Activated CD4-positive, alpha-beta T cell treated with anti-CD3 and anti-CD28 coated beads for 24 hours (primary cell): ENCODE data around the gene MYO5A.
"Not testable (repeated sequence)": the region's sequence is repeated elsewhere in the genome, so short reads cannot be mapped to it uniquely, and the experiment has no call there.

ENCODE experiments used
- DNase-seq, 2 donors: peaks; one replicate each; pipeline ENCODE4 v3.0.0-alpha.2; 2020; ENCODE audit warnings: low read depth in 2 of 2

MYO5A gene

DNA sequence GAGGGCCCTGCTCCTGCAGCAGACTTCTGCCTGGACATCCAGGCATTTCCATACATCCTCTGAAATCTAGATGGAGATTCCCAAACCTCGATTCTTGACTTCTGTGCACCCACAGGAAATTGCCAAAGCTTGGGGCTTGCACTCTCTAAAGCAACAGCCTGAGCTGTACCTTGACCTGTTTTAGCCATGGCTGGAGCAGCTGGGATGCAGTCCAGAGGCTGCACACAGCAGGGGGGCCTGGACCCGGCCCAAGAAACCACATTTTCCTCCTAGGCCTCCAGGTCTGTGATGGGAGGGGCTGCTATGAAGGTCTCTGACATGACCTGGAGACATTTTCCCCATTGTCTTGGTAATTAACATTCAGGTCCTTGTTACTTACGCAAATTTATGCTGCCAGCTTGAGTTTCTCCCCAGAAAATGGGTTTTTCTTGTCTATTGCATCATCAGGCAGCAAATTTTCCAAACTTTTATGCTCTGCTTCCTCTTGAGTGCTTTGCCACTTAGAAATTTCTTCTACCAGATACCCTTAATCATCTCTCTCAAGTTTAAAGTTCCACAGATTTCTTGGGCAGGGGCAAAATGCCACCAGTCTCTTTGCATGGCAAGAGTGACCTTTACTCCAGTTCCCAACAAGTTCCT lies 11.8 kb upstream of the MYO5A start:
- DNase-seq: no peak

DNA sequence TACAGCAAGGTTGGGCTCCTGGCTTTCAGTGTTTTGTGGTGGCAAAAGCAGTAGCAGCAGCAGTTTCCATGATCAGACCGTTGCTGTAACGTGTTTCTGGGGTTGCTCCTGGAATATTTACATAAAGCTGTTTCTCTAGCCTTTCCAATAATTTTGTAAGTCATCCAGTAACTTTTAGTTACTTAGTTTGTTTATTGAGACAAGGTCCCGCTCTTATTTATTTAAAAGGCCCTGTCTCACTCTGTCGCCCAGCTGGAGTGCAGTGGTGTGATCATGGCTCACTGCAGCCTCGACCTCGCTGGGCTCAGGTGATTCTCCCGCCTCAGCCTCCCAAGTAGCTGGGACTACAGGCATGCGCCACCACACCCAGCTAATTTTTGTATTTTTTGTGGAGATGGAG lies 8.8 kb upstream of the MYO5A start:
- no peak for DNase-seq

DNA sequence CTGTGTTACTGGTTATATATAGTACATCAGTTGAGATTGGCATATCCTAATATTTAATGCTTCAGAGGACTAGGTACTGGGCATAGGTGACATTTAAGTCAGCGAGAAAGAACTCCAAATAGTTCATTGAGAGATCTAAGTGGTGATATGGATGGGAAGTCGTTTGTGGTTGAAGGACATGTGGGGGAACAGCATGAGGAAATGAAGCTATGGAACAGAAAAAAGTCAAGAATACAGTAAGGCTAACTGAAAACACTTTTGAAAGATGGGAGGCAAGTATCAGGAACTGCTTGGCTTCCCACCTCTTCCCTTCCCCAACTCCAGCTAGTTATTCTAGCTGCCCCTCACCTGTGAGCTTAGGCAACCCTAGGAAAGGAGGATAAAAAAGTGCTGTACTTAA lies 3.7 kb upstream of the MYO5A start:
- DNase-seq: no peak

DNA sequence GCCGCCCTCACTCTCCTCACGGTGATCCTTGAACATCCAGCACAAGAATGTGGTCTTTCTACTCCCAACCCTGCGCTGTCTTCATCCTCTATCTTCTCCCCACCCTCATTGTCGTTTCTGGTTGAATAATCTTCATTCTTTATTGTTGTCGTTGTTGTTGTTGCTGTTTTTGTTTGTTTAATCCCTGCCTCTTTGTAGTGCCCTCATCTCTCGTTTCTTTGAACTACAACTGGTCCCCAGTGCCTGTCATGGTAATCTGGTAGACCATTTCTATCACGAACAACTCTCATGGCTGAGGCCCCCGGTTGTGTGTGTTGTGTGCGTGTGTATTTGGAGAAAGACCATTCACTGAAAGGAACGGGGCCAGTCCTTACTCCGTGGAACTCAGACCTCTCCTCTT lies 1.3 kb upstream of the MYO5A start:
- DNase-seq: no peak

DNA sequence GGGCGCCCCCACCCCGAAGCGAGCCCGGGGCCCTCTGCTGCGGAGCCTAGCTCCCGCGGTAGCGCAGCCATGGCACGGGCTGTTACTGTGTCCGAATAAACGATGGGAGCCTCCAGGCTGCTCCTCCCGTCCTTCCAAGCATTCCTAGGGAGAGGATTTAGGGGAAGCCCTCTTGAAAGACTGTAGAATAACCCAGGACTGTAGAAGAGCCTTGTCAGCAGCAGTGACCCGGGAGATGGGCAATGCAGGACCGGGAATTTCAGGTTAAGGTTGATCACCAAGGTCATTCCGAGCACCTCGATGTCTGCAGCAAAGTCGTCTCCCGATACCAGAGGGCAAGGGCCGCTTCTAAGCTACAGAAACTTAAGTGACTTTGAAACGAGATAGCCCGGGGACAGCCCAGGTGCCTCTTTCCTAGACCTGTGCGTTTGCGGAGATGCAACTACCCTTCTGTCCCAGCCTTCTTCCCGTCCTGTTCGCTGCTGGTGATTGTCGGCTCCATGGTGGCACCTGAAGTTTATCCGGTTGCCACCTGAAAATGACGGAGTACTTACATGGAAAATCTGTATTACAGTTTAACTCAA lies 753 bp upstream of the MYO5A start:
- DNase-seq: peak in 1 of 2 donors; percentile 1

DNA sequence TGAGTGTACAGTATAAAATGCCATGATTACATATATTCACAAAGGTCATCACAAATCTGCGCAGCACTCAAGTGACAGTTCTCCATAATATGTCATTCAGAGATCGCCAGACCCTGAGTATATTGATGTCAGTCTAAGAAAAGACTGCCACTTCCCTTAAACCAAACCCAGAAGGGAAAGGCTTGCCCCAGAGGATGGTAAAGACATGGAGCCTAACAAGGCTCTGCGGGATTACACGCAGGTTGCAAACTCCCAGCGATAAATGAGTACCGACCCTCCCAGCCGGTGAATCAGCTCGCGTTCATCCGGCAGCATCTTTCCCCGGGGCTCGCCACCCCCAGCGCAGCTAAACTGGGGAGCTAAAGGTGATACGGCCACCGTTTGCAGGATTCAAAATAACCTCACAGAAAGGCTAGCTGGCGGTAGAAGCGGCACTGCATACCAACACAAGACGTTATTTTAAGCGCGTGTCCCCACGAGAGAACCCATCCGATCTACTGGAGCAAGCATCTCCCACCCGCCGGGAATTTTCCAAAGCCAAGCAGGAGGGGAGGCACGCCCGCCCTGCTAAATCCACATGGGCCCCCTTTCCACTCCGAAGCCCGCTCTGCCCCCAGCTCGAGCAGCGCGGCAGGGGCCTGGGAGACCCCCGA lies 643 bp downstream of the MYO5A start:
- peak; percentile 5 to 34 for DNase-seq

DNA sequence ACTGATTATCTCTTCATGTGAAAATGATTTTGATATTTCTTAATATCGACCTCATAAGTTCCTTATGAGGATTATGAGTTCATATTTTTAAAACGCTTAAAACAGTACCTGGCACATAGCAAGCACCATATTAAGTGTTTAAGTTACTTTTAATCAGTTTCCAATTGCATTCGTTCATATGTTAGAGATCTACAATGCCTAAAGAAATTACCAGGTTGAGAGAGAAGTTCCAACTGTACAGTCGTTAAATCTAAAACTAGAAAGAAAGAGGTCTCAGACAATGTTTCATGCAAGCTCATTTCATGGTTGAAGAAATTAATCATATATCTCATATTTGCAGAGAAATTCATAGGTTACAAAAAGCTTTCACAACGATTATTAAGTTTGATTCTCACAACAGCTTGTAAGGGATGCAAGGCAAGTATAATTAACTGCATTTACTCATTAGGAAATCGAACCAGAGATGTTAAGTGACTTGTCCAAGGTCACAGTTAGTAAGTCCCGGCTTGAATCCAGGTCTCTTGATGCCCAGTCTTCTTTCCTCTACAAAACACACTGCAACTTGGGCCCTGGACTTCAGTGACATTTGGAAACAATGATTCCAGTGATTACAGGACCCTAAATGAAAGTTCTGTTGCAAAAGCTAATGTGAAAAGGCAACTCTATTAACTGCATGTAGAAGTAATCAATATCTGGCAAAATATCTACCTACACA lies 1.3 kb downstream of the MYO5A start:
- DNase-seq: no peak

DNA sequence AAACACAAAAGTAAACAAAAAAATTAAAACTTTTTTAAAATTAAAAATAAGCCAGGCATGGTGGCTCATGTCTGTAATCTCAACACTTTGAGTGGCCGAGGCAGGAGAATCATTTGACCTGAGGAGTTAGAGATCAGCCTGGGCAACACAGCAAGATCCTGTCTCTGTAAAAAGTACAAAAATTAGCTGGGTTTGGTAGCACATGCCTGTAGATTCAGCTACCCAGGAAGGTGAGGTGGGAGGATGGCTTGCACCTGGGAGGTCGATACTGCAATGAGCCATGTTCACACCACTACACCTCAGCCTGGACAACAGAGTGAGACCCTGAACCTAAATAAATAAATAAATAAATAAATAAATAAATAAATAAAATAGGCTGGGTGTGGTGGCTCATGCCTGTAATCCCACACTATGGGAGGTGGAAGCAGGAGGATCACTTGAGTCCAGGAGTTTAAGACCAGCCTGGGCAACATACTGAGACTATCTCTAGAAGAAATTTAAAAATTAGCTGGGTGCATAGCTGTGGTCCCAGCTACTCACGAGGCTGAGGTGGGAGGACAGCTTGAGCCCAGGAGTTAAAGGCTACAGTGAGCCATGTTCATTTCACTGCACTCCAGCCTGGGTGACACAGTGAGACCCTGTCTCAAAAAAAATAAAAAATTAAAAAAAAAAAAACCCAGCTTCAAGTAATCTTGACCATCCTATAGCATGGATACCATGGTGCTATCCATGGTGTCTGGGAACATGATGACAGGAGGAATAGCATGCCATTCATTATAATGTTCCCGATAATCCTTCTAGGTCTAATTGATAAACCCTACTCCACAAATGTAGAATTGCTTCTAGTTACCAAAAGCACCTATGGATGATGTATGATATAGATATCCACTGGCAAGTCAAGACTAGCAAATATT lies 4.2 kb downstream of the MYO5A start:
- no peak for DNase-seq

DNA sequence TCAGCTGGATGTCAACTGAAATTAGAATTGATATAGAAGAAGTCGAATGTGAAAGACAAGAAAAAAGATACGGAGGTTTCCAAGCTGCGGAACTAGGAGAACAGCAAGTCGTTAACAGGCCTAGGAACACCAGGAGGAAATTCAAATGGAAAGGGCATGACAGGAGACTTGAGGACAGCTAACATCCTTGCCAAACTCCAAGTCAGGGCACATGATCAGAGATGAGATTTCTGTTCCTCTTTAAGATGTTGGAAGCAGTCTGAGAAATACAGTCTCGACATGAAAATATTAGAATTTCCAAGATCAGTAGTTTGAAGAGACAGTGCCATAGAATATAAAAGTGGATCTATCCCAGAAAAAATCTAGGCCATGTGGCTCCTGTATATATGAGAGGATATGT lies 5.0 kb downstream of the MYO5A start:
- no peak for DNase-seq

DNA sequence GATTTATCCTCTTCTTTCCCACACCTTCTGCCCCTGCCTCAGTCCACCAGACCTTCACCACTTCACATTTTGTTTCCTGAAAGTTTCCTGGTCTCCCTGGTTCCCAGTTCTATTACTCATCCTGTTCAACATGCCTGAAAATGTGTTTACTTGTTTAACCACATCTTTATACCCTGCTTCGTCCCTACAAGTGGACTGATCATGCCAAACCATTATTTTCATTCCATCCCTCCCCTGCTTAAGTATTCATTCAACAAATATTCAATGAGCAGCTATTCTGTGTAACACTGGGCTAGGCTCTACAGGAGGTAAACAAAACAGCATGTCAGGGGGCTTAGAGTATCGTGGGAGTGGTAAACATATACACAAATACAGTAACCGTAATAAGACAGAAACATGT lies 5.5 kb downstream of the MYO5A start:
- no peak for DNase-seq

DNA sequence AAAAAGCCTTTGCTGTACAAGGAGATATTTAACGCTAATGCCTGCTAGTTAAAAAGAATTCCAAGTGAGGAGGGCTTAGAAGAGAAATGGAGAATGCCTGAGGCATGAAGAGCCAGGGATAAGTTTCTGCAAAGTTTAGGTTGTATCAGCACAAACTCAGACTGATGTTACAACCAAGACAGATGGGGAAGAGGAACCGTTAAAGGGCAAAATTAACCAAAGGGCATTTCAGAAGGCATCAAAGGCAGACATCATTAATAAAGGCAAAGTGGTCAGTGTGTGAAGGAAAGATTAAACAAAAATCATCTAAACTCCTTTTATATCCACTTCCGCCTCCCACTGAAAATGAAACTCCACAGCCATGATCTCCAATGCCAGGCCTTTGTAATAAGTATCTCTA lies 7.0 kb downstream of the MYO5A start:
- no peak for DNase-seq

DNA sequence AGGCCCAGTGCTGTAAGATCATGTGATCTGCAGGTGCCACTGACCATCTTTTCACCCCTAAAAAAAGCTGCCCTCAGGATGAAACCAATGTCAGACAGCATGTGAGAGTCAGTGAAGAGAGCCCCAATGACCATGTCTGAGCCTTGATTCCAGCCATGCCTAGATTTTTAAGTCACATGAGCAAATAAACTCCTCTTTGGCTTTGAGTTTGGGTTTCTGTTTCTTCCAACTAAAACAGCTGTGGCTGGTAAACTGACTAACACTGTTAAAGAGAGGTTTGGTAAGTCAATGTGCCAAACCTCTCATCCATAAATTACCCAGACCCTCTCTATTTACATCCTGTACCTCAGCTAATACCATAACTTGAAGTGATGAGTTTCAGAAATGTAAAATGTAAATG lies 8.3 kb downstream of the MYO5A start:
- DNase-seq: no peak

DNA sequence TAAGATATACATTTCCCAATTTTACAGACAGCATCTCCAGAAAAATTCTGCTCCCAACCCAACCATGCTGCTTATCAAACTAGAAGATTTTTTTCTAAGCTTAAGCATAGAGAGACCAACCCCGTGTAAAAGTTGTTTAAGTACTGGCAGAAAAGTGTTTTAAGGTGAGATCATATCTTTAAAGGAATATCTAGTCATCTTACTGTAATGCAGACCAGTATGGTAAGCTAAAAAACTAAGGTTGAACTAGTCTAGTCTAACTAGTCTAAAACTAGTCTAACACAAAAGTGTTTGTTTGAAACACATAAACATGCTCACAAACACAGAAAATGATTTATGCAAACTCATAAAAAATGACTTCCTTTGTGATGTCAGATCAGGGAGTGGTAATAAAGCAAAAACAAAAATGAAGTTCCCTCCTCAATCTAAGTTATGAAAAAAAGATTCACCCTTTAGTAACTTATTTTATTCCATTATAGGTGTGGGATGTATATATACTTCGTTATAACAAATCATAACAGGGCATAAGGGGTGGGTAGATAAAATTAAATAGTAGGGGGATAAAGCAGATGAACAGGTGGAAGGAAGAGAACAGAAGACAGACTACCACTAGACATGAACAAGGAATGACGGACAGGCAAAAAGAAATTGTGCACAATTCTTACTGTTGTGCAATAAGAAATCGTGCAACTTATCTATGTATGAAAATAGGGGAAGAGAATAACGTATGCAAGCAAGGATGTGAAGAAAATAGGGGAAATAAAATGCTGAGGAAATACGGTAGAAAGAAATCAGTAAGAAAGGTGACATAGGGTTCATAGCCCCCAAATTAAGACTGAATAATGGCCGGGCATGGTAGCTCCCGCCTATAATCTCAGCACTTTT lies 10.0 kb downstream of the MYO5A start:
- DNase-seq: no peak

DNA sequence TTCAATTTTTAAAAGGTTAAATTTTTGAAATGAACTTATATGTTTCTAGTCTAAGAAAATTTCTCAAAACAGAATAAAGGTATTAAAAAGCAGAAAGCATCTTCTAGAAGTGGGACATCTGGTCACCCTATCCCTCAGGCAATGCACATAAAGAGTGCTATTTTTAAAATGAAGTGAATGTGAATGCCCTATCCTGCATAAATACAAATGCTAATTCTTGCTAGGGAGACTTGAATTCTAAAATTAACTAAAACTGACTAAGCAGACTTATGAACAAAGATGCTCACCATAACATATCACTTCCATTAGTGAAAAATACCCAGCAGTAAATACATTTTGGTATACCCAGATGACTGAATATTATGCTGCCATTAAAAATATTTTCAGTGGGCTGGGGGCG lies 11.7 kb downstream of the MYO5A start:
- no peak for DNase-seq

DNA sequence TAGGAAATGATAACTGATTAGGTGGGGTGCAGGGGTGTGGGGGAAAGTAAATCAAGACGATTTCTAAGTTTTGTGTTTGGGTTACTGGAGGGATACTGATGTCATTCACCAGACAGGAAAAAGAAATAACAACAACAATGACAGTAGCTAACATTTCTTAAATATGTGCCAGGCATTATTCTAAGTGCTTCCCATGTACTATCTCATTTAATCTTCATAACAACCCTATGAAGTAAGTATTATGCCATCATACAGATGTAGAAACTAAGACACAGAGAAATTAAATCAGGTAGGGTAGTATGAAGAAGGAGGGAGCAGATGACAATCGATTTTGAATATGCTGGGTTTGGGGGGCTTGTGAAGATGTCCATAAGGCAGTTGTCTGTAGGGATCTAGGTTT lies 13.3 kb downstream of the MYO5A start:
- DNase-seq: no peak

DNA sequence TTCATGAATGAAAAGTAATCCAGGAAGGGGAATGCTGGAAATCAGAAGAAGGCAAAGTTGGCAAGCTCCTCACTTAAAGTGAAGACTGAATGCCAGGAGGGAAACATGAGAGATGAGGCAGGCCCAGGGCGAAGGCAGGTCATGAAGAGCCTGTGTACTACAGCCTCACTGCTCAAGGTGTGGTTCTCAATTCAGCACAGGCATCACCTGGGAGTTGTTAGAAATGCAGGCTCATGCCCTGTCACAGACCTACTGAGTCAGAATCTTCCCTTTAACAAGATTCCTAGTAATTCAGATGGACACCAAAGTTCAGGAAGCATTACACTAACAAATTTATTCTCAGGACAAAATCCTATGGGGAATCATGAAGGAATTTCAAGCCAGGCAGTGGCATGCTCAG lies 14.2 kb downstream of the MYO5A start:
- no peak for DNase-seq

DNA sequence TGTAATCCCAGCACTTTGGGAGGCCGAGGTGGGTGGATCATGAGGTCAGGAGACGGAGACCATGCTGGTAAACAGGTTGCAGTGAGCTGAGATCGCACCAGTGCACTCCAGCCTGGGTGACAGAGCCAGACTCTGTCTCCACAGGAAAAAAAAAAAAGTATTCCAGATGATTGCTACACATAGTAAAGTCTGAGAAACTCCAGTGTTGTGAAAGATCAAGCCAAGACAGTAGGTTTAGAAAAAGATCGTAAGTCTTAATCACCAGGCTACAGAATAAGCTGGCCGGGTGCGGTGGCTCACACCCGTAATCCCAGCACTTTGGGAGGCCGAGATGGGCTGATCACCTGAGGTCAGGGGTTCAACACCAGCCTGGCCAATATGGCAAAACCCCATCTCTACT lies 15.8 kb downstream of the MYO5A start:
- DNase-seq: not testable (repeated sequence)

DNA sequence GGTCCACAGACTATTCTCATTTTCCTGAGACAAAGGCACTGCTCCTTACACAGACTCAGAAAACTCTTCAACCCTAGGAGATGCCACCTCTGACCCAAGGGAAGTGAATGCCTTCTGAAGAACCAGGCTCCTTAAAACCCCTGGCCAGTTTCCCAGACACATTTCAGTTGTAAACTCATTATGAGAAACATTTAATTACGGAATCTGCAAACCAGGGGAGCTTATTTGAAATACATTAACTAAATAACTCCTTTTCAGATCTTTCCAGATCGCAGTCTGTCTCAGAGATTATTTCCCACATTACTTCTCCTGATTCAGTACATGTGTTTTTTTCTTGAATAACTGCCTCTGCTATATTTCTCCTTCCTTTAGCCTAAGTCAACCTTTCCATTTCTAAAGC lies 17.6 kb downstream of the MYO5A start:
- DNase-seq: no peak

DNA sequence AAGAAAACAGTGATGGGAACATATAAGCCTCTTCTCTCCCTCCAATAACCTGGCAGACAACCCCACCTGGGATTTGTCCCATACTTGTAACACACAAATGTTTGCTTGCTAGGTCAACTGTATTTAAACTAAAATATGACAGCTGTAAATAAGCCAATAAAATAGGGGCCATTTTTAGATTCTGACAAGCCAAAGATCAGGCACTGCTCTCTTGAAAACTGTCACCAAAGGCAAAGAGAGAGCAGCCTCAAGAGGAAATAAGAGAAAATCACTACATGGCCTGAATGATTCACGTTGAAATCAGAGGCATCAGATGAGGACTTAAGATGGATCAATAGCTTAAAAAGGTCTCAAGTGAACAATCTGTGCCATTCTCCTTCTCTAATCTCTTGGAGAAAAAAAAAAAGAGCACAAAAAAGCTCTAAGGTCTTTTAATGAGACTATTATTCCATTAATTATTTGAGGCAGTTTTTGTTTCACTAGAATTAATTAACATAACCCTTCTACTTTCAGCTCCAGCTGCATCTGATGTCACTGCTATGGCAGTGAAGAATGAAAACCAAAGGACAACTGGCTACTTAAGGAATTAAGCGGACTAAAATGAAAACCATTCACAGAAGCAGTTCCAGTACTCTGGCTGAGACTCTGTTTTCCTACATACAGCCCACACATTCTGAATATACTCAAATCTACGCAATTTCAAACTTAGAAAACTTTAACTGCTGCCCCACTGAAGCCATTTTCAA lies 19.0 kb downstream of the MYO5A start:
- DNase-seq: no peak

DNA sequence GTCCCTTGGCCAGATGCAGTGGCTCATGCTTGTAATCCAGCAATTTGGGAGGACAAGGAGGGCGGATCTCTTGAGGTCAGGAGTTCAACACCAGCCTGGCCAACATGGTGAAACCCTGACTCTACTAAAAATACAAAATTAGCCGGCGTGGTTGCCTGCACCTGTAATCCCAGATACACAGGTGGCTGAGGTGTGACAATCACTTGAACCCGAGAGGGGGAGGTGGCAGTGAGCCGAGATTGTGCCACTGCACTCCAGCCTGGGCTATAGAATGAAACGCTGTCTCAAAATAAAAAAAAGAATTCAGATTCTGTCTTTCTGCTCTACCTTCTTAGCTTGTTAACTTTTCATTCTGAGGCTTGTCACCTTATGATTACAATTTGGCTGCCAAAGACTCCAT lies 22.1 kb downstream of the MYO5A start:
- no peak for DNase-seq
